IMR-90 (cell line): ENCODE data around the gene CFH.

Experiments used
- BHLHE40 ChIP-seq: fragments of 150-350 bp; IDR thresholded peaks from 2 replicates; pipeline ENCODE4 v1.6.1; 2016; ENCODE audit warnings: mild to moderate bottlenecking, low read depth, low read length
- CEBPB ChIP-seq: IDR thresholded peaks from 2 replicates; pipeline ENCODE4 v1.6.1; 2012; ENCODE audit warnings: low read depth, low read length, improper control_type of control experiment
- CTCF ChIP-seq: conservative IDR thresholded peaks from 2 replicates; pipeline ENCODE4 v1.5.1; 2012; ENCODE audit warnings: mild to moderate bottlenecking, low read depth, low read length, improper control_type of control experiment
- ELK1 ChIP-seq: fragments of 150-350 bp; IDR thresholded peaks from 2 replicates; pipeline ENCODE4 v1.6.1; 2016; ENCODE audit warnings: low read depth, mild to moderate bottlenecking, low read length, moderate library complexity, borderline replicate concordance
- FOS ChIP-seq: fragments of 150-350 bp; IDR thresholded peaks from 2 replicates; pipeline ENCODE4 v1.6.1; 2016; ENCODE audit warnings: low read depth, low read length
- MAZ ChIP-seq: IDR thresholded peaks from 2 replicates; pipeline ENCODE4 v1.6.1; 2012; ENCODE audit warnings: low read depth, mild to moderate bottlenecking, low read length, improper control_type of control experiment, moderate library complexity, borderline replicate concordance
- MXI1 ChIP-seq: IDR thresholded peaks from 2 replicates; pipeline ENCODE4 v1.6.1; 2012; ENCODE audit warnings: low read depth, mild to moderate bottlenecking, low read length, moderate library complexity, borderline replicate concordance
- NFE2L2 ChIP-seq: fragments of 150-350 bp; IDR thresholded peaks from 2 replicates; pipeline ENCODE4 v1.6.1; 2016; ENCODE audit warnings: low read depth, mild to moderate bottlenecking, low read length
- POLR2A ChIP-seq: IDR thresholded peaks from 2 replicates; pipeline ENCODE4 v1.6.1; 2012; ENCODE audit warnings: mild to moderate bottlenecking, low read depth, low read length
- RAD21 ChIP-seq: IDR thresholded peaks from 2 replicates; pipeline ENCODE4 v1.6.1; 2012; ENCODE audit warnings: low read length, improper control_type of control experiment
- RCOR1 ChIP-seq: IDR thresholded peaks from 2 replicates; pipeline ENCODE4 v1.6.1; 2012; ENCODE audit warnings: mild to moderate bottlenecking, low read length, improper control_type of control experiment; ENCODE audit not compliant: insufficient replicate concordance
- RFX5 ChIP-seq: IDR thresholded peaks from 2 replicates; pipeline ENCODE4 v1.8.0; 2012; ENCODE audit warnings: low read depth, mild to moderate bottlenecking, low read length, moderate library complexity
- USF2 ChIP-seq: fragments of 150-350 bp; IDR thresholded peaks from 2 replicates; pipeline ENCODE4 v1.6.1; 2017; ENCODE audit warnings: mild to moderate bottlenecking, antibody characterized with exemption, low read length, low read depth

- TF ChIP-seq CTCF (no peak), RAD21 (no peak), POLR2A (no peak), ELK1 (no peak), FOS (no peak), RCOR1 (no peak), CEBPB (no peak), MXI1 (no peak), USF2 (no peak), RFX5 (no peak), BHLHE40 (no peak), MAZ (no peak), NFE2L2 (no peak)
These were observed 125.8 kb downstream of the CFH start for GRCh38 chr1:196777603-196778002.
